ENCODE data around the gene HEMK1.
A peak's percentile ranks its signal among the peaks of the same experiment; 100 is the strongest.

HEMK1 gene

GRCh38 chr3:50539356-50540286 is 29.7 kb upstream of the HEMK1 start:
- in situ Hi-C loops (cut with HindIII; ENCODE audit: low pct_ligation_motif_present, low pct_unique_long_range_greater_than_20kb, low sequenced_read_pairs), result no loop called here
- DNase-seq, result no peak

GRCh38 chr3:50542177-50543034 is 26.9 kb upstream of the HEMK1 start:
- peak; percentile 53 for DNase-seq
- in situ Hi-C loops (cut with HindIII; ENCODE audit: low pct_ligation_motif_present, low pct_unique_long_range_greater_than_20kb, low sequenced_read_pairs), result no loop called here

DNA sequence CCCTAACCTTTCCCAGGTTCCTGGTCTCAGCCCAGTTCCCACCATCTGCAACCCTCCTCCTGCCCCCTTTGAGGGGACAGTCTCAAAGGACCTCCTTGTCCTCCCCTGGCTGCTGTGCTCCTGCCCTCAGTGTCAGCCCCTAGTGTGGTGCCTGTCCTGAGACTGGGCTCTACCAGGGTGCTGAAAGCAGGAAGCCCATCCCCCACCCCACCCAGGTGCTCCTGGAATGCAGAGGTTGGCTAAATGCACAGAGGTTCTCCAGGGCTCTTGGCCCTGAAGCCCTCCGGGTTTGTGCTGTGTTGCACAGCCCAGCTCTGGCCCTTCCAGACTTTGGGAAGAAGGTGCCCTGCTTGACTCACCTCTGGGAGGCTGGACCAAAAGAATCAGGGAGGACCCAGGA is 23.5 kb upstream of the HEMK1 start:
- in situ Hi-C loops (cut with HindIII; ENCODE audit: low pct_ligation_motif_present, low pct_unique_long_range_greater_than_20kb, low sequenced_read_pairs), result no loop called here

DNA sequence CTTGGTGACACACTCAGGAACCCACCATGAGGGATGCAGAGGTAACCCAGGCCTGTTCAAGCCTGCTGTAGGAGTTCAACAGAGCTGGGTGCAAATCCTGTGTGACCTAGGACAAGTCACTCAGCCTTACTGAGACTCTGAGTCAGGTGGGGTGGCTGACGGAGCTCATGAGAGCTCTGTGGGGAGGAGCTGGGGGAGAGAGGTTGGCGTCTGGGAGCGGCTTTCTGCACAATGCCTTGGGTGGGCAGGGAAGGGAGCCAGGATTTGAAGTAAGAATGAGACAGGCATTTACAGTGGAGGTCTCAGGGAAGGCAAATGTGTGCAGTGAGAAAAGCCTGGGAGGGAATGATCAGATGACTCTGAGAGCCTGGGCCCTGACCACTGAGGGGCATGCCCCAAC is 20.1 kb upstream of the HEMK1 start:
- in situ Hi-C loops (cut with HindIII; ENCODE audit: low pct_ligation_motif_present, low pct_unique_long_range_greater_than_20kb, low sequenced_read_pairs), result no loop called here
- no peak for DNase-seq

More for the DNA sequence above, 23.5 kb upstream of the HEMK1 start:
- no peak for DNase-seq

DNA sequence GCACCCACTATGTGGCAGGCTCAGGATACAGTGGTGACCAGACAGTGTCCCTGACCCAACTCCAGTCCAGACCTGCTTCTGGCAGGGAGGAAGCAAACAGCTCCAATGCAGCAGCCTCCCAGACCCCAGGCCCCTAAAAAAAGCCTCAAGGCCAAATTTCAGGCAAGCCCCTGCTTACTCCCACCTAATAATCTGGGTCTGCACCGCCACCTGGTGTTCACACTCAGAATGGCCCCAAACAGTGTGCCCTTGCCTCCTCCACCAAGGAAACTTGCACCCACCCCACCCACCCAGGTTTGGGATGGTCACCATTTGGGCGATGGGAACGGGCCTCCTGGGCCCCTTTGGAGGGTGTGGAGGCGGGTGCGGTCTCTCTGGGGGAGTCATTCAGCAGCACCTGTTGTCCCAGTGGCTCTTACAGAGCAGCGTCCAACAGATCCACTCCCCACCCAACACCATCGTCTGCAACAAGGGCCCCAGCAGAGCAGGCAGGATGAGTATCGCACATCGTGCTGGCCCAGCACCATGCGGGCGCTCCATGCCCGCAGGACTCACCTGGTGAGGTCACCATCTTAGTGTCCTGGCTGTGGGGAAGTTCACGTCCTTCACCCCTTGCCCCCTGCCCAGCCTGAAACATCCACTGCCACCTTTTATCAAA is 19.1 kb upstream of the HEMK1 start:
- peak; percentile 39 for DNase-seq
- in situ Hi-C loops (cut with HindIII; ENCODE audit: low pct_ligation_motif_present, low pct_unique_long_range_greater_than_20kb, low sequenced_read_pairs), result no loop called here

GRCh38 chr3:50551054-50551659 is 18.2 kb upstream of the HEMK1 start:
- in situ Hi-C loops (cut with HindIII; ENCODE audit: low pct_ligation_motif_present, low pct_unique_long_range_greater_than_20kb, low sequenced_read_pairs), result no loop called here

DNA sequence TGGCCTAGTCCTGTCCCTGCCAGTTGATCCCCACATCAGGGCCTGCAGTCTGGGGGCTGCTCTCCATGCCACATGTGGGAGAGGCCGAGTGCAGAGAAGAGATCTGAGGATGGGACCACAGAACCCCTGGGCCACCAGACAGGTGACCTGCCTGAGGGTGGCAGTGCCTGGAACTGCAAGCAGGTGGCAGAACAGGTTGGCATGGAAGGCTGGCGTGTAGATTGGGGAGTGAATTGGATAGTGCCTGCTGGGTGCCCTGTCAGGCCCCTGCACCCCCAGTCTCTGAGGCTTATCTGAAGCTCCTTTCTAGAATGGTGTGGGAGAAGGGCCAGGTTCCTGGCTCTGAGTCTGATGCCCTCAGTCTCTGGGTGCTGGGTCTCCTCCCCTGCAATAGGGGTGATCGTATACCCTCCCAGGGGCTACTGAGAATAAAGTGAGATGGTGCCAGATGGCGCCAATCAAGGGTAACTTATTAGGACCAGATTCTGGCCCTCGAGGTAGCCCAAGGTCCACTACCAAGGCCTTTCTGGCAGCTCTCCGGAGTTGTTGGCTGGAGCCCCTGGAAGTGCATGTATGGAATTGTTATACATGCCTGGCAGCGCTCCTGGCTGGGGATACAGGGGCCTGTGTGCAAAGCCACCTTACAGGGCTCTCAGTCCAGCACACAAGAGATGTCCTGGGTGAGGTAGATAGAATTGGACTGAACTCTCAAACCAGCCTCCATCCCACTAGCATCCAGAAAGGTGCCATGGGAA is 17.5 kb upstream of the HEMK1 start:
- no peak for DNase-seq
- in situ Hi-C loops (cut with HindIII; ENCODE audit: low pct_ligation_motif_present, low pct_unique_long_range_greater_than_20kb, low sequenced_read_pairs), result no loop called here

More at GRCh38 chr3:50551054-50551659, 18.2 kb upstream of the HEMK1 start:
- DNase-seq, result no peak

GRCh38 chr3:50552598-50552997 is 16.7 kb upstream of the HEMK1 start:
- in situ Hi-C loops (cut with HindIII; ENCODE audit: low pct_ligation_motif_present, low pct_unique_long_range_greater_than_20kb, low sequenced_read_pairs), result no loop called here
- no peak for DNase-seq

DNA sequence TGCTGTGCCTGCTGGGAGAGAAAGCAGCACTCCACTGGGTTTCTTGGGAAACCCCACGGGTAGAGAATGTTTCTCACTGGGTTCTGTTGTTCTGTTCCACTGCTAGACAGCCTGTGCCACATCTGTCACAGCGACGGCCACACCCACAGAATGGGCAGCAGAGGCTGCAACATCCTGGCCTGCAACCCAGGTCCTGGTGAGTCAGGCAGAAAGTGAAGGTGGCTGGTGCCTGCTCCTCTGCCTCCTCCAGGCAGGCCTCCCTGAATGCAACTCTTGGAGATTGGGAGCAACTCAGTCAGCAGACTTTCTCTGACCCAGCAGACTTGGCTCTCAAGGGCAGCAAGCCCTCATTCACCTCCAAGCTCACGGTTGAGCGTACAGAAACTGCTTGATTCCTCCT is 14.8 kb upstream of the HEMK1 start:
- in situ Hi-C loops (cut with HindIII; ENCODE audit: low pct_ligation_motif_present, low pct_unique_long_range_greater_than_20kb, low sequenced_read_pairs), result no loop called here
- DNase-seq, result no peak

- no peak for DNase-seq
- in situ Hi-C loops (cut with HindIII; ENCODE audit: low pct_ligation_motif_present, low pct_unique_long_range_greater_than_20kb, low sequenced_read_pairs), result no loop called here
These were observed 12.2 kb upstream of the HEMK1 start for GRCh38 chr3:50557106-50557505.

GRCh38 chr3:50557915-50558314 is 11.4 kb upstream of the HEMK1 start:
- DNase-seq, result no peak
- in situ Hi-C loops (cut with HindIII; ENCODE audit: low pct_ligation_motif_present, low pct_unique_long_range_greater_than_20kb, low sequenced_read_pairs), result no loop called here

- in situ Hi-C loops (cut with HindIII; ENCODE audit: low pct_ligation_motif_present, low pct_unique_long_range_greater_than_20kb, low sequenced_read_pairs), result no loop called here
- no peak for DNase-seq
These were observed 9.6 kb upstream of the HEMK1 start for GRCh38 chr3:50559702-50560101.

- in situ Hi-C loops (cut with HindIII; ENCODE audit: low pct_ligation_motif_present, low pct_unique_long_range_greater_than_20kb, low sequenced_read_pairs), result no loop called here
- no peak for DNase-seq
These were observed 6.5 kb upstream of the HEMK1 start for GRCh38 chr3:50562861-50563260.

DNA sequence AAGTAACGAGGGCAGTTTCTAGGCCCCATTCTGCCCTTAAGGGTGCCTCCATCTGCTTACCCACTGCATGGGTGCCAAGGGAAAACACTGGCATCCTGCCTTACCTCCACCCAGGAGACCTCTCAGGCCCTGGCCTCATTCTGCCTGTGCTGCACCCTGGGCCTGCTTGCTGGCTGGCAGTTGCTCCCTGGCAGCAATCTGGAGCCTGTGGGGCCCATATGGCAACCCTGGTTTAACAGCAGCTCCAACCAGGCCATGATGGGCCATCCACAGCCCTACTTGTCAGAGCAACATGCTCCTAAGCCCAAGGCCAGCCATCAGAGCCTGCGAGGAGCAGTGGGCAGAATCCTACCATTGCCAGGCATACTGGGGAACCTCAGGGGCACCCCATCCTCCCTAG is 5.5 kb upstream of the HEMK1 start:
- no peak for DNase-seq

GRCh38 chr3:50564321-50564720 is 5.0 kb upstream of the HEMK1 start:
- no peak for DNase-seq
- in situ Hi-C loops (cut with HindIII; ENCODE audit: low pct_ligation_motif_present, low pct_unique_long_range_greater_than_20kb, low sequenced_read_pairs), result no loop called here

More for the DNA sequence above, 5.5 kb upstream of the HEMK1 start:
- in situ Hi-C loops (cut with HindIII; ENCODE audit: low pct_ligation_motif_present, low pct_unique_long_range_greater_than_20kb, low sequenced_read_pairs), result no loop called here

- in situ Hi-C loops (cut with HindIII; ENCODE audit: low pct_ligation_motif_present, low pct_unique_long_range_greater_than_20kb, low sequenced_read_pairs), result no loop called here
- DNase-seq, result no peak
These were observed 2.3 kb upstream of the HEMK1 start for GRCh38 chr3:50567011-50567385.

DNA sequence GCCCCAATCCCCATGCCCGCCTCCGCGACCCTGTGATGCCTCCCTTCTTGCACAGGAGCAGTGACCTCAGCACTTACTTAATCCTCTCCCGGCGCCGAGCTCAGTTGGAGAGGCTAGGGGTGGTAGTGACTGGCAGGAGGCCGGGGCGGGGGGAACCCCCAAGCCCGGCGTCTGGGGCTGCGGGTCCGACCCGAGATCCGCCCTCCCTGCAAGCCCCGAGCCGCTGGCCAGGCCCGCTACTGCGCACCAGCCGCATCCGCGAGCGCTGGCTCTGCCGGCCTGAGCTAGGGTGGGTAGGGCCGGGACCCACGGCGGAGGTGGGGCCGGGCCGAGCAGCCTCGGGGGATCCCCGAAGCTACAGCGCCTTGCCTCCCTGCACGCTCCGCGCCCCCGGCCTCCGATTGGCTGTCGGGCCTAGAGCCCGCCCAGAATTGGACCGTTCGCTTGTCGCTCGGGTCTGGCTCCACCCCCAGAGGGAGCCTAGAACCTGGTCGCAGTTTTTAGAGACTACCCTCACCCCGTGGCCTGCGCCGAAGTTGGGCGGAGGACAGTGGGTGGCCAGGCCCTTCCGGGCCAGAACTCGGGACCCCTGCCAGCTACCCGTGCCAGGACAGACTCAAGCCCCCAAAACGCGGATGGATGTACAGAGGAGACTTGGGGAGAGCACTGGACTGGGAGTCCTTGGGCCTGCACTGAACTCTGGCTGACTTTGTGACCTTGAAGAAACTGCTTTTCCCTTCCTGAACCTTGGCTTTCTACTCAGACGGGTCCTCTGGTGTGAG is 1.7 kb upstream of the HEMK1 start, which contains the start of gene C3orf18:
Gene C3orf18 (minus strand): TSS at position 362 of the 782 bp plus-strand sequence. CDS start 2,048 bp downstream, outside the sequence.
- in situ Hi-C loops (cut with HindIII; ENCODE audit: low pct_ligation_motif_present, low pct_unique_long_range_greater_than_20kb, low sequenced_read_pairs), result no loop called here
- DNase-seq, result peak; percentile 88
